Stomach smooth muscle (tissue), 2 donors: ENCODE measurements around the gene BCL10.

Experiments used
- H3K27ac ChIP-seq: one replicate; pipeline ENCODE4 v1.7.0; 2013; ENCODE audit warnings: mild to moderate bottlenecking, low read length, inconsistent platforms
- H3K27me3 ChIP-seq, 2 donors: one replicate each; pipeline ENCODE4 v1.7.0; 2013; ENCODE audit warnings: low read length in 2 of 2; ENCODE audit not compliant: insufficient read depth in 2 of 2, control insufficient read depth in 1 of 2
- H3K36me3 ChIP-seq, 2 donors: one replicate each; pipeline ENCODE4 v1.7.0; 2013; ENCODE audit warnings: low read length in 2 of 2; ENCODE audit not compliant: control insufficient read depth in 2 of 2, insufficient read depth in 2 of 2
- H3K4me1 ChIP-seq: one replicate; pipeline ENCODE4 v1.7.0; 2013; ENCODE audit warnings: low read length; ENCODE audit not compliant: control insufficient read depth, insufficient read depth
- H3K4me3 ChIP-seq, 2 donors: one replicate each; pipeline ENCODE4 v1.7.0; 2013; ENCODE audit warnings: low read length in 2 of 2
- H3K9ac ChIP-seq, 2 donors: one replicate each; pipeline ENCODE4 v1.7.0; 2013; ENCODE audit warnings: low read length in 2 of 2, mild to moderate bottlenecking in 1 of 2
- H3K9me3 ChIP-seq, 2 donors: one replicate each; pipeline ENCODE4 v1.7.0; 2013; ENCODE audit warnings: low read length in 2 of 2; ENCODE audit not compliant: control insufficient read depth in 2 of 2
- donor health status: healthy.
- donor health status: Pancreatic carcinoma.

Gene BCL10

GRCh38 chr1:85297855-85298629 is 21.6 kb upstream of the BCL10 start:
- H3K36me3 ChIP-seq = no peaks in the 10 kb centered on the region
- H3K9me3 ChIP-seq = no peaks in the 10 kb centered on the region
- peaks cover 13% of the 10 kb centered on the region for H3K4me1 ChIP-seq
- peak overlapping the region; percentile 12 to 54 for H3K4me3 ChIP-seq
- H3K27me3 ChIP-seq = no peaks in the 10 kb centered on the region
- peak overlapping the region; percentile 73 for H3K27ac ChIP-seq
- peak overlapping the region; percentile 11 to 29 for H3K9ac ChIP-seq

GRCh38 chr1:85297538-85297854 is 21.1 kb upstream of the BCL10 start:
- Histone ChIP-seq H3K4me1 (peaks cover 13% of the 10 kb centered on the region), H3K36me3 (no peaks in the 10 kb centered on the region), H3K4me3 (peak overlapping the region; percentile 12 to 54), H3K27ac (peak overlapping the region; percentile 73), H3K27me3 (no peaks in the 10 kb centered on the region), H3K9ac (no peak overlapping the region), H3K9me3 (no peaks in the 10 kb centered on the region)

- H3K27ac ChIP-seq = peak overlapping the region; percentile 73
These were observed 20.5 kb upstream of the BCL10 start for GRCh38 chr1:85296980-85297379.

DNA sequence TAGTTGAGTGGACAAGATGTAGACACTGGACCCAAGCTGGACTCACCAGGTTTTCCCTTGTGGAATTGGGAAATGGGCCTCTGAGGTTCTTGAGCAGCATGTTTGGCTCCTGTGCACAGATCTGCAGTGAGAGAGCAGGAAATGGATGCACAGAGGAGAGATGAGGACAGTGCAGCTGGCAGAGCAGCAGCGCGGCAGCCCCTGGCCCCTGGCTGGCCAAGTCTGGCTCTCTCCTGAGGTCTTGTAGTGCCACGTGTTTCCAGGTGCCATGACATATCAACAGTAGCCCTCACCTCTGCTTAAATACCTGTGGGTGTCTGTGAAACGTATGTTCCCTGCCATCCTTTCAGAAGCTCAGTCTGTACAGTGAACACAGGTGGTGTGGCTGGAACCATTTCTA is 19.2 kb upstream of the BCL10 start:
- no peak overlapping the region for H3K9ac ChIP-seq
- H3K9me3 ChIP-seq = no peaks in the 10 kb centered on the region
- H3K4me3 ChIP-seq = no peak overlapping the region
- H3K4me1 ChIP-seq = peaks cover 13% of the 10 kb centered on the region
- H3K36me3 ChIP-seq = no peaks in the 10 kb centered on the region
- no peaks in the 10 kb centered on the region for H3K27me3 ChIP-seq
- no peak overlapping the region for H3K27ac ChIP-seq

More at GRCh38 chr1:85296980-85297379, 20.5 kb upstream of the BCL10 start:
- no peaks in the 10 kb centered on the region for H3K9me3 ChIP-seq
- H3K9ac ChIP-seq = no peak overlapping the region
- H3K36me3 ChIP-seq = no peaks in the 10 kb centered on the region
- H3K27me3 ChIP-seq = no peaks in the 10 kb centered on the region
- H3K4me1 ChIP-seq = peaks cover 13% of the 10 kb centered on the region
- H3K4me3 ChIP-seq = peak overlapping the region in 1 of 2 donors; percentile 12

DNA sequence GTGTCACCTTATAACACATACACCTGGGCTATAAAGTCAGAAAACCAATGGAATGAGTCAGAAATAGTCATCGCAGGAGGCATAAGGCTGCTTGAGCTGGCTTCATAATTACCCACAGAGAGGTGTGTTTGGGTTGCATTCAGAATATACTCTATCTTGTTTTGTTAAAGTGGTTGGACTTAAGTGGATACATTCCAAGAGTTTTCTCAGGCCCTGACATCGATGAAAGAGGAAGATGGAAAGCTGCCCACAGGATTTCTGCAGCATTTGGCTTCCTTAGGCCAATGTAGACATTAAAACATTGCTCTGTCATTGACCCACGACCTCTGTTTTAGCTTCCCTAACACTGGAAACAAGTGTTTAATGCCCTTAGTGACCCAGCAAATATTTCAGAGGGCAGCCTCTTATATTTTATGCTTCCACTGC is 18.6 kb upstream of the BCL10 start:
- Histone ChIP-seq H3K27ac (no peak overlapping the region), H3K36me3 (no peaks in the 10 kb centered on the region), H3K9ac (no peak overlapping the region), H3K27me3 (no peaks in the 10 kb centered on the region), H3K4me3 (no peak overlapping the region), H3K9me3 (no peaks in the 10 kb centered on the region), H3K4me1 (peaks cover 13% of the 10 kb centered on the region)

- Histone ChIP-seq H3K4me1 (no peaks in the 10 kb centered on the region), H3K9ac (no peak overlapping the region), H3K36me3 (no peaks in the 10 kb centered on the region), H3K4me3 (no peak overlapping the region), H3K27ac (no peak overlapping the region), H3K27me3 (no peaks in the 10 kb centered on the region), H3K9me3 (no peaks in the 10 kb centered on the region)
These were observed 14.4 kb upstream of the BCL10 start for GRCh38 chr1:85290826-85291225.

GRCh38 chr1:85289848-85290335 is 13.5 kb upstream of the BCL10 start:
- Histone ChIP-seq H3K4me1 (no peaks in the 10 kb centered on the region), H3K9ac (no peak overlapping the region), H3K36me3 (no peaks in the 10 kb centered on the region), H3K4me3 (no peak overlapping the region), H3K27me3 (no peaks in the 10 kb centered on the region), H3K9me3 (no peaks in the 10 kb centered on the region), H3K27ac (no peak overlapping the region)

GRCh38 chr1:85289207-85289847 is 12.9 kb upstream of the BCL10 start:
- no peak overlapping the region for H3K27ac ChIP-seq
- no peaks in the 10 kb centered on the region for H3K27me3 ChIP-seq
- H3K36me3 ChIP-seq = no peaks in the 10 kb centered on the region
- no peaks in the 10 kb centered on the region for H3K9me3 ChIP-seq
- H3K9ac ChIP-seq = no peak overlapping the region
- H3K4me3 ChIP-seq = no peak overlapping the region
- H3K4me1 ChIP-seq = no peaks in the 10 kb centered on the region

- no peaks in the 10 kb centered on the region for H3K9me3 ChIP-seq
- peaks cover 3% of the 10 kb centered on the region for H3K4me1 ChIP-seq
- H3K4me3 ChIP-seq = no peak overlapping the region
- H3K9ac ChIP-seq = no peak overlapping the region
- H3K36me3 ChIP-seq = no peaks in the 10 kb centered on the region
- no peak overlapping the region for H3K27ac ChIP-seq
- H3K27me3 ChIP-seq = no peaks in the 10 kb centered on the region
These were observed 7.8 kb upstream of the BCL10 start for GRCh38 chr1:85284202-85284601.

- H3K27me3 ChIP-seq = no peaks in the 10 kb centered on the region
- H3K4me1 ChIP-seq = peaks cover 5% of the 10 kb centered on the region
- no peak overlapping the region for H3K27ac ChIP-seq
- H3K9ac ChIP-seq = no peak overlapping the region
- H3K4me3 ChIP-seq = no peak overlapping the region
- H3K9me3 ChIP-seq = no peaks in the 10 kb centered on the region
- H3K36me3 ChIP-seq = no peaks in the 10 kb centered on the region
These were observed 7.2 kb upstream of the BCL10 start for GRCh38 chr1:85283475-85284199.
